HG02981 (cell line): Measurements from ENCODE around the gene RAD51AP2.

Source experiments
- ATAC-seq: cut with Tn5 transposase; IDR thresholded peaks from one replicate; pipeline ENCODE4 v1.9.1; 2021; ENCODE audit warnings: mild to moderate bottlenecking, moderate library complexity; ENCODE audit not compliant: unreplicated experiment

RAD51AP2 gene

DNA sequence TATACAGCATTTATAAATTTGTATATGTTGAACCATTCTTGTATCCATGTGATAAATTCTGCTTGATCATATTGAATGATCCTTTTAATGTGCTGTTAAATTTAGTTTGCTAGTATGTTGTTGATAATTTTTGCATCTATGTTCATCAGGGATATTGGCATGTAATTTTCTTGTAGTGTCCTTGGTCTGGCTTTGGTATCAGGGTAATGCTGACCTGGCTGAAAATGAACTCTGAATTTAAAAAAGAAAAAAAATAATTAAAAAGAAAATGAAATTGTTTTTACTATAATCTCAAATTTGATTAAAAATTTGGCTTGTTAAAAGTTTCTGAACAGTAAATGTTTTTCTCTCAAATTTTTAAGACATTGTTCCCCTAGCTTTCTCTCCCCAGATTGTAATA, 46.3 kb downstream of the RAD51AP2 start:
- ATAC-seq: no peak

GRCh38 chr2:17470855-17471641, 47.2 kb downstream of the RAD51AP2 start:
- no peak for ATAC-seq

GRCh38 chr2:17461087-17461475, 57.2 kb downstream of the RAD51AP2 start:
- ATAC-seq: no peak
